GM19452 (cell line): Measurements from ENCODE around the gene BCL2L2.
"Not testable (repeated sequence)": the region's sequence is repeated elsewhere in the genome, so short reads cannot be mapped to it uniquely, and the experiment has no call there.

Experiments
- ATAC-seq: cut with Tn5 transposase; IDR thresholded peaks from one replicate; pipeline ENCODE4 v1.9.1; 2021; ENCODE audit not compliant: unreplicated experiment

The BCL2L2 gene

DNA sequence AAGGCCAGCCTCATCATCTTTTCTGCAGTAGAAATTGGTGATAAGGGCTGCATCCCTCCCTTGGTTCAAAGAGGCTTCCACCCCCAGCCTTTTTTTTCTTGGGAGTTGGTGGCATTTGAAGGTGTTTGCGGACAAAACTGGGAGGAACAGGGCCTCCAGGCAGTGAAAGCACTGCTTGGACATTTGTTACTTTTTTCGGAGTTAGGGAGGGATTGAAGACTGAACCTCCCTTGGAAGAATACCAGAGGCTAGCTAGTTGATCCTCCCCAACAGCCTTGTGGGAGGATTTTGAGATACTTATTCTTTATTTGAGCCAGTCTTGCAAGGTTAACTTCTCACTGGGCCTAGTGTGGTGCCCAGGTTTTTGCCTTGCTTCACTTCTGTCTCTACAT, 17.8 kb downstream of the BCL2L2 start:
- ATAC-seq = no peak

DNA sequence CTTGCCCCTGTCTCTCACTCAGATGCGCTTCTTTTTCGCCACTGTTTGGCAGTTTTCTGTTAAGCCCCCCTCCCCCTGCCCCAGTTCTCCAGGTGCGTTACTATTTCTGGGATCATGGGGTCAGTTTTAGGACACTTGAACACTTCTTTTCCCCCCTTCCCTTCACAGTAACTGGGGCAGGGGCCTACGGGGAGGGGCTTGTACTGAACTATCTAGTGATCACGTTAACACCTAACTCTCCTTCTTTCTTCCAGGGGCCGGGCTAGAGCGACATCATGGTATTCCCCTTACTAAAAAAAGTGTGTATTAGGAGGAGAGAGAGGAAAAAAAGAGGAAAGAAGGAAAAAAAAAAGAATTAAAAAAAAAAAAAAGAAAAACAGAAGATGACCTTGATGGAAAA, 18.4 kb downstream of the BCL2L2 start:
- no peak for ATAC-seq

DNA sequence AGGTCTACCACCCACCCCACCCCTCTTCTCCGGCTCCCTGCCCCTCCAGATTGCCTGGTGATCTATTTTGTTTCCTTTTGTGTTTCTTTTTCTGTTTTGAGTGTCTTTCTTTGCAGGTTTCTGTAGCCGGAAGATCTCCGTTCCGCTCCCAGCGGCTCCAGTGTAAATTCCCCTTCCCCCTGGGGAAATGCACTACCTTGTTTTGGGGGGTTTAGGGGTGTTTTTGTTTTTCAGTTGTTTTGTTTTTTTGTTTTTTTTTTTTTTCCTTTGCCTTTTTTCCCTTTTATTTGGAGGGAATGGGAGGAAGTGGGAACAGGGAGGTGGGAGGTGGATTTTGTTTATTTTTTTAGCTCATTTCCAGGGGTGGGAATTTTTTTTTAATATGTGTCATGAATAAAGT, 19.1 kb downstream of the BCL2L2 start:
- ATAC-seq = not testable (repeated sequence)

DNA sequence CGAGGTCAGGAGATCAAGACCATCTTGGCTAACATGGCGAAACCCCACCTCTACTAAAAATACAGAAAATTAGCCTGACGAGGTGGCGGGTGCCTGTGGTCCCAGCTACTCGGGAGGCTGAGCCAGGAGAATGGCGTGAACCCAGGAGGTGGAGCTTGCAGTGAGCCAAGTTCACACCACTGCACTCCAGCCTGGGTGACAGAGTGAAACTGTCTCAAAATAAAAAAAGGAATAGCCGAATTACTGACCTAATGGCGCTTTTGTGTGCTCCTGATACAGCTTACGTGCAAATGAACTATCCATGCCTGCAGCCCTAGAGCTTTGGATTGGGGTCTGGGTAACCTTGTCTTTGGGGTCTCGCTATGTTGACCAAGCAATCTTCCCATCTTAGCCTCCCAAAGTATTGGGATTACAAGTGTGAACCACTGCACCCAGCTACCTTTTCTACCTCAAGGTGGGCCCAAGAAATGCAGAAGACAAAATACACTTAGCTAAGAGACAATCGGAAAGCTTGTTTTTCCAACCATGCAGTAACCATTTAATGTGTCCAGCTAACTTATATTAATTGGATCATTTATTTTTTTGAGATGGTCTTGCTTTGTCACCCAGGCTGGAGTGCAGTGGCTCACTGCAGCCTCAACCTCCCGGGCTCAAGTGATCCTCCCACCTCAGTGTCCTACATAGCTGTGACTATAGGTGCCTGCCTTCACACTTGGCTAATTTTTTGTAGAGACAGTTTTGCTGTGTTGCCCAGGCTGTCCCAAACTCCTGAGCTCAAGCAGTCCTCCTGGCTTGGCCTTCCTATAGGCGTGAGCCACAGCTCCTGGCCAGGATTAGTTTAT, 20.1 kb downstream of the BCL2L2 start:
- ATAC-seq = no peak

DNA sequence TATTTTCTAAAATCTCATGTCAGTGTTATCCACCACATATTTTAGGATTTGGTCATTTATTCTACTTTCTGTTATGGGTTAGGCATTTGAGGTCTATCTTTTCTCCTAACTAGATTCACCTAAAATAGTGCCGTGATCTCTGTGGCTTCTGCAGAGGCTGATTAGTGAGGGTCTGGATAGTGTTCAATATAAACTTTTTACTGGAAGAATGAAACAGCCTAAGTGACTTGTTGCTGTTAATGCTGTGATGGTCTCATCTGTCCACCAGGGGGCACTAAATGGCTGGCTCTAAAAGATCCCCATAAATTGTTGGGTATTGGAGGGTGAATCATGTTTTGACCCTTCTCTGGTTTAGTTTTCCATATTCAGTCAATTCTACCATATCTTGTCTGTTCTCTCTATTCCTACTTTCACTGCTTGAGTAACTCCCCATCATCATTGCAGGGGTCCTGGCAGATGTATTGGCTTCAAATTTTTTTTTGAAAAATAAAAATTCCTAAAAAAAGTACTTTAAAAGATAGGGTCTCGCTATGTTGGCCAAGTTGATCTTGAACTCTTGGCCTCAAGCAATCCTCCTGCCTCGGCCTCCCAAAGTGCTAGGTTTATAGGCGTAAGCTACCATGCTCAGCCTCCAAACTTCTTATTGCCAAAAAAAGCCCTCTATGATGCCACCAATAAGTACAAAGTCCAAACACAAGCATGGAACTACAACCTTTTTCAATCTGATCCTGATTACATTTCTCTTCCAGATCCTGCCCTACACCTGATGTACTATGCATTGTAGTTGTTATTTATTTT, 21.5 kb downstream of the BCL2L2 start:
- no peak for ATAC-seq

DNA sequence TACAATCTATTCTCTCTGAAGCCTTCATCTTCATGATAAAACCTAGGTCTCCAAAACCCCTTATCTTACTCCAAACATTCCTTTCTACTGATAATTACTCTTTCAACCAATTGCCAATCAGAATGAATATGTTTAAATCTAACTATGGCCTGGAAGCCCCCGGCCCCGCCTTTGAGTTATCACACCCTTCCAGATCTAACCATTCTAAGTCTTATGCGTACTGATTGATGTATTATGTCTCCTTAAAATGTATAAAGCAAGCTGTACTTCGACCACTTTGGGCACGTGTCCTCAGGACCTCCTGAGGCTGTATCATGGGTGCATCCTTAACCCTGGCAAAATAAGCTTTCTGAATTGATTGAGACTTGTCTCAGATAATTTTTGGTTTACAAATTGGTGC, 29.0 kb downstream of the BCL2L2 start:
- no peak for ATAC-seq

DNA sequence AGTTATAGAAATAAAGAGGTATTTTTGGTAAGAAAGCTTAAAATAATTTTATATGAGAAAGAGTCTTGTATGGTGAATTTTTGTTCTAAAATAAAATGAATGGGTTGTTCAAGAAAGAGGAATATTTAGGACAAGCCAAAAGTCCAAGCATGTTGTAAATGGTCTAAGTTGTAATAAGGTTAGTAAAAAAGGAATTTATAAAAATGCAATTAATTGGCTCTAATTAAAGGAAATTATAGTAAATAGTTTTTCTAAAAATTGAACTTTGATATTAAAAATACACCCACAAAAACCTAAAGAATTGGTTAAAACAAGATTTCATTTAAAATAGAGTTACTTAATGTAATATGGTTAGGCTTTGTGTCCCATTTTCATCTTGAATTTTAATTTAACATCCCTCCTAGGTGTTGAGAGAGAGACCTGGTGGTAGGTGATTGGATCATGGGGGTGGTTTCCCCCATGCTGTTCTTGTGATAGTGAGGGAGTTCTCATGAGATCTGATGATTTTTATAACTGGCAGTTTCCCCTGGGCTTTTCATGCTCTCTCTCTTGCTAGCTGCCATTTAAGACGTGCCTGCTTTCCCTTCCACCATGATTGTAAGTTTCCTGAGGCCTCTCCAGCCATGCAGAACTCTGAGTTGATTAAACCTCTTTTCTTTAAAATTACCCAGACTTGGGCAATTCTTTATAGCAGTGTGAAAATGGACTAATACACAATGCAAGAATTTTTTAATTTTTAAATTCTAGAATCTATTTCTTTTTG, 33.1 kb downstream of the BCL2L2 start:
- no peak for ATAC-seq

DNA sequence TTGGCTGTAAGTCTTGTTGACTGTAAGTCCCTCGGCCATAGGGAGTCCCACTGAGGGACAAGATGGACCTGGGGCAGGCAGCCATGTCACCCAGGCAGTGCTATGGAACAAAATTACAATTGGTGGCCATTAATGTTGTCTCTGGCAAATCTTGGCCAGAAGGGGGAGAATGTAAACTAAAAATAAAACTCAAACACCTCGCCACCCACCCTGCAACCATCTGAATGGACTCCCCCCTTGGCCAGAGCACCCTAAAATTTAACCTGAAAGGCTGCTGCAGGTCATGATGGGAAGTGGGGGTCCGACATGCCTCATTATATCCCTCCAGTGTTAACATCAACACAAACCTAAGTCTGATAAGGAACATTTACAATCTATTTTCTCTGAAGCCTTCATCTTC, 37.8 kb downstream of the BCL2L2 start:
- no peak for ATAC-seq

DNA sequence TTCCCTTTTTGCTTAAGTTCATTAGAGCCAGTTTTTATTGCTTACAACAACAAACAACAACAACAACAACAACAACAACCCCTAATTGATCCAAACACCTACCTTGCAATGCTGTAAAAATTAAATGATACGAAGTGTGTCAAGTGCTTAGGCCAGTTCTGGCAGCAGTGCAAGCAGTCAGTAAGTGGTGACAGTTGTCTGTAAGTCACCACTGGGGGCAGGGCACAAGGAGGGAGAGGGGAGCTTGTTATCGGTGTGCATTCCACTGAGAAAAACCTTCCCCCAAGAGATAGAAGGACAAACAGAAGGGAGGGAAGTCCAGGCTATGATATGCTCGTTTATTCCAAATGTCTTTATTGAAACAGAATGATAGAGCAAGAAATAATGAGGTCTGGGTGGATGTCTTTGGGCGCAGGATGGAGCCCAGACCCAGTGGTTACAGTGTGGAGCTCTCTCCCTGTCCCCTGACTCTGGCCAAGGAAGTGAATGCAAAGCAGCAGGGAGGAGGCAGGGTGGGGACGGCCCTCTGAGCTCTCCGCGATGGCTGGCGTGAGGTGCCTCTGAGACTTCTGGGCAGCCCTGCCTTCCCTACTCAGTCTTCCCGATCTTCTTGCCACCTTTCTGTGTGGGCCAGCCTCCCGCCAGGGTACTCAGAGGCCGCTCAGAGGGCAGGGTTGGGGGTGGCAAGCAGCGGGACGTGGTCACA, 39.5 kb downstream of the BCL2L2 start:
- no peak for ATAC-seq

DNA sequence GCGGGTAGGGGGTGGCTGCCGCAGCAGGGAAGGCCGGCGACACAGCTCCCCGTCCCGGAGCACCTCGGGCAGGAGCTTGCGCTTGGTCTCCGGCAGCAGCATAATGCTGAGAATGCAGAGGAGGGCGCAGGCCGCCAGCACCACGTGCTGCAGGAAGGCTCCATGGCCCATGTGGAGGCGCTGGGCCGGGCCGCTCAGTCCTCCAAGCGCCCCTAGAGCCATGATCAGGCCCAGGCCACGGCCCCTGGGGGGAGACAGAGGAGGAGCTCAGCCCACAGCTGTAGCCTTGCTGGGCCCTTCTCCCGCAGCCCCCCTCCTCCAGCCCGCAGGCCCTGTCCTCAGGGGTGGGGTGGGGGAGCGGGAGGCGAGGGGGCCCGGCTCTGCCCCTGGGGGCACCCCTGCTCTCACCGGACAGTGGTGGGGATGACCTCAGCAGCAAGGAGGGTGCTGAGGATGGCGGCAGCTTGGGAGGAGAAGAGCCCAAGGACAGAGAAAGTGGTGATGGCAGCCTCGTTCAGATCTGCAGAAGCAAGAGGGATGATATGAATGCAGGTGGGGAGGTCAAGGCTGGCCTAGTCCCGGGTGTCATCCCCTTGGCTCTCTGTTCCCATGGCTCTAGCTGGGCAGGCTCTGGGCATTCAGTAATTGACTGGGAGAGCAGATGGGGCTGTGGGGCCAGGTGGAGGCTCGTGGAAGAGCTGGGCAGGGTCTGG, 40.2 kb downstream of the BCL2L2 start:
- no peak for ATAC-seq

DNA sequence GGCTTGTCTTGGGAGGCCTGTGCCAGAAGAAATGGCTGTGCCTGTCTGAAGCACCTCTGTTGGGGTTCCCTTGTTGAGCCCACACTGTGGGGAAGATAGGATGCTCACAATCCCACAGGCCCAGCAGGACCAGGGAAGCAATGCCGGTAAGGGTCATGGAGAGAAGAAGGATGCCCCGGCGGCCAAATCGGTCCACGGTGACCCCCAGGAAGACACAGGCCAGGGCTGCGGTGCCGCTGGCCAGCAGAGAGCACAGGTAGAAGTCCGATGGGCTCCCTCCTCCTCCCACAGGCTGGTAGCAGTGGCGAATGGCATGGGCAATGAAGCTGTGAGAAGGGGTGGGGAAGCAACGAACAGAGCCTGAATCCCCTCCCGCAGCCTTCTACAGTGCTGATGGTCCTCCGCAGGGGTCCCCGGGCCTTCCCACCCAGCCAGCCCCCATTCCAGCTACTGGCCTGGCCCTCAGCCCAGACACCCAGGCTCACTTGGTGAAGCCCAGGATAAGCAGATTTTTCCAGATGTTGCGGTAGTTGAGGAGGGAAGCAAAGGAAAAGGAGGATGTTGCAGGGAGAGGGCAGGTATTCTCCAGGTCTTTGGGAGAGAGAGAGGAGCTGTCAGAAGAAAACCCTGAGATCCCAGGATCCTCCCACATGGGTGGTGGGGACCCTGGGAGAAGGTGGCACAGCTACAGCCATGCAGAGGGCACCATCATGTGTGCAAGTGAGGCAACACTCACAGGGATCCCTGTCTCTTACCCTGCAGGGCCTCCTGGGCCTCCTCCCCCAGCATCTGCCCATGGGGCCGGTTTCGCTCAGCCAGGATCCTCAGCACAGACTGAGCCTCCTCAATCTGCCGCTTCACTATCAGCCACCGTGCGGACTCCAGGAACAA, 41.0 kb downstream of the BCL2L2 start:
- ATAC-seq = no peak

DNA sequence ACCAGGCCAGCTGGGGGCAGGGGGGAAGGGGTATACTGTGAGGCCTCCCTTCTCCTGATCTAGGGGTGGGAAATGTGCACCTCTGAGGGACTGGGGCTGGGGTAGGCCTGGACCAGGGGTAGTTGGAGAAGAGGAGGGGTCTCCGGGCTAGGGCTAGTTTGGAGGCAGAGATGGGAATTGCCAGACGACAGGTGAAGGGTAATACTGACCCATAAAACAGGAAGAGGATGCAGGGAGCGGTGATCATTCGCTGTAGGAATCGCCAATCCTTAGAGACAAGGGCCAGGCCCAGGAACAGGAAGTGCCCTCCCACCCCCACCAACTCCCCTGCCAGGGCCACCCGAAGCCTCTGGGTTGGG, 41.6 kb downstream of the BCL2L2 start:
- ATAC-seq = no peak

DNA sequence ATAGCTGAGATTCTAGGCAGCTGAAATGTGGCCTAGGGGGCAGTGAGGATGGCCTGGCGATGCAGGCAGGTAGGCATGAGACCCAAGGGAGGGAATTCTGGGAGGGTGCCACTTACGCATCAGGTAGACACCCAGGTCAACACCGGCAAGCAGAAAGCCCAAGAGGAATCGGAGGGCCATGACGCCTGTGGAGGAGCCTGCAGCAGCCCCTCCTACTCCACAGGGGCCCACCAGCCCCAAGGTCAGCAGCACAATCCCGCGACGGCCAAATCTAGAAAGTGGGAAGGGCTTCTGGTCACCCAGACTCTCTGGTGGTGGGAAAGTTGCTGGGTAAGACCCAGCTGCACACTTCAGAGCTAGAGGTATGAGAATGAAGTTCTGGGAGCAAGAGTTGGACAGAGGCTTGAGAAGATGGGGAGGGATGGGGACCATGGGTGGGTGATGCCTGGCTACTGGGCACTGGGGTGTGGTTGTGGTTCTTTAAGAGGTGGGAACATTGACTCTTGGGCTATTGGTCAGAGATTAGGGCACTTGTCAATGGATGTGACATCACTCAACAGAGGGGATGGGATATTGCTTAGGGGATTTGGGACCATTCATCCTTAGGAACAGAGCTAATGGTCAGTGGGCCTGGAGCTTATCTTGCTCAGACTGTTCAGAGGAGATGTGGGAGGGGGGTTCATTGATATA, 42.7 kb downstream of the BCL2L2 start:
- no peak for ATAC-seq

DNA sequence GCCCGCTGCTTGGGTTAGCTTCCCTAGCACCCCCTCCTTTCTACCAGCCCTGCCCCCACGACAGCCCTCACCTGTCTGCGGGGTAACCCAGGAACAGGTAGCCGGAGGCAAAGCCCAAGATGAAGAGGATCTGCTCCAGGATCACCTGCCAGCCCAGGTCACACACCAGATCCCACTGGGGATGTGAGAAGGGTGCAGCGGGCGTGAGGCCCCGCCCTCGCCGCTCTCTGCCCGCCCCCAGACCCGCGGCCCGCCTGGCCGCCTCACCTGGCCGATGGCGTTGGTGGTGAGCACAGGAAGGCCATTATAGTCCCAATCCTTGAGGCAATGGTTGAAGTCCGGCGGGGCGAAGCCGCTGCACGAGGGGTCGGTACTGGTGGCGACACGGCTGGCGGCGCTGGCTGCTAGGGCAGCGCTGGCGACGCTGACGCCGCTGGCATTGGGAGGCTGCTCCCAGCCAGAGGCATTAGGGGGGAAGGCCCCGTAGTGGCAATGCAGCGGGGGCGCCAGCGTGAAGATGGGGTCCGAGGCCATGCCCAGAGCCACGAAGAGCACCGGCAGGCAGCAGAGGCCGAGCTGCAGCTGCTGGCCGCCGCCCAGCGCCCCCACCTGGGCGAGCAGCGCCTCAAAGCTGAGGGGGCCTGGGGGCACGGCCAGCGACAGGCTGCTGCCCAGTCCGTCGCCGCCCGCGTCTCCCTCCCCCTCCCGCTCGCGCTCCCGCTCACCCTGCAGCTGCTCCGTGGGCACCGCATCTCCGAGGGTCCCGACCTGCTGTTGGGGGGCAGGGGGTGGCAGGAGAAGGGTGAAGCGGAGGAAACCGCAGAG, 45.3 kb downstream of the BCL2L2 start:
- no peak for ATAC-seq

DNA sequence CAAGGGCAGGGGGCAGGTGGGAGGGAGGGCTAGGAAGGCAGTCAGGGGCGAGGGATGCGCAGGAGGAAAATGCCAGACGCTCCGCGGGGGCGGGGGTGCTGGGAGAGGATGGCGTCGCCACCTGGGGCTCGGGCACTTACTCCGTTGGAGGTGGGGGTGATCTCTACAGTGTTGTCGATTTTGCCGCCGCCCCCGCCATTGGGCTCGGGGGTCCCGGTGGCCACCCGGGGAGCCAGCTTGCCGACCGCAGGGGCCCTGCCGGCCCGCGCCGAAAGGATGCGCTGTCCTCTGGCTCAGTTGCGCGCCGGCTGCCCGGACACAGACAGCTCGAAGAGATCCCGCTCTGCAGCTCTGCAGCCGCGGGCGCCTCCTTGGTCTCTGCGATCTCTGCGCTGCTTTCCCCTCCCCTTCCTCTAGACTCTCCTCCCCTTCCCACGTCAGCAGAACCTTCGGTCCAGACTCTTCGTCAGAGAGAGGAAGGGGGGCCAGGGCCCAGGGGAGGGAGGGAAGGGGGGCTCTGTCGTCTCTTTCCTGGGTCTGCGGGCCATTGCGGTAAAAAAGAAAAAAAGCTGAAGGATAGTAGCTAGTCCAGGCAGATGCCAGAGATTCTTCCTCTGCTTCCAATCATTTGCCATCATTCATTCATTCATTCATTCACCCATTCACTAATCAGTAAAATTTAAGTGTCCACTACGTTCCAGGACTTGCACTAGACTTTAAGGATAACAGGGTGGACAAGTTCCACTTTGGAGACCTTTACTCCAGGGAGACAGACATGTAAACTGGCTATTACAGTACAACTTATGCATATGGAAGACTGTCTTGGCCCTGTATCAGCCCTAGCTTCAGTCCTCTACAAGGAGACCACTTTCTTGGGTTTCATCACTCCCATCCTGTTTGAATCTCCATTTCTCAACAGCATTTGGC, 46.1 kb downstream of the BCL2L2 start, which contains the start of gene SLC22A17:
TSS of gene SLC22A17 (minus strand) at position 382 of the 927 bp plus-strand sequence.
- no peak for ATAC-seq

DNA sequence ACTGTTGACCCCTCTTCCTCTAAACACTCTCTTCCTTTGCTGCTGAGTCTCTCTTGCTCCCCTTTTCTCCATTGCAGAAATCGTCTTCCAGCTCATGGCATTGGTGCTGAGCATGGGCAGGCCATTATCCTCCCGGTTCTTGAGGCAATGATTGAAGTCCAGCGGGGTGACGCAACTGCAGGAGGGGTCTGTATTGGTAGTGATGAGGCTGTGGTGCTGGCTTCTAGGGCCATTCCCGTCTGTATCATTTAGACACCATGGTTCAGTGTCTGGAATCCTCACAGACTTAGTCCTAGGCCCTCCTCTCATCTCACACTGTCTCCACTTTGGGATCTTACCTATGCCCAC, 46.8 kb downstream of the BCL2L2 start:
- ATAC-seq = no peak

DNA sequence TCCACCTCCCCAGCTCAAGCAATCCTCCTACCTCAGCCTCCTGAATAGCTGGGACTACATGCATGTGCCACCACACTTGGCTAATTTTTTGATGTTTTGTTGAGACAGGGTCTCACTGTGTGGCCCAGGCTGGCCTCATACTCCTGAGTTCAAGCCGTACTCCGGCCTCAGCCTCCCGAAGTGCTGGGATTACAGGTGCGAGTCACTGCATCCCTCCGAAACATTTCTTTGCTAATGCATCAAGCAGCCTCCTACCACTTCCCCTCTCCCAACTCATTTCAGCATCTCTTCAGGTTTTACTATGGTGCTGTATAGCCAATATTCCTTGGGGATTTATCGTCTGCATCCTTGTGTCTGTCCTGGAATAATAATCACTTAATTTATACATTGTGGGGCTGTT, 48.4 kb downstream of the BCL2L2 start:
- ATAC-seq = no peak
